Measurements from ENCODE around the gene TMEM186. TPM values are rescaled to one million over a fixed set of nuclear protein-coding genes. Genes with fewer than 3 reads are reported as not detected.

TMEM186 gene
- total and polyA plus RNA-seq, 2 of the 4 experiments (the other 2 are of a cell fraction) = 5.7 to 6.8 TPM

DNA sequence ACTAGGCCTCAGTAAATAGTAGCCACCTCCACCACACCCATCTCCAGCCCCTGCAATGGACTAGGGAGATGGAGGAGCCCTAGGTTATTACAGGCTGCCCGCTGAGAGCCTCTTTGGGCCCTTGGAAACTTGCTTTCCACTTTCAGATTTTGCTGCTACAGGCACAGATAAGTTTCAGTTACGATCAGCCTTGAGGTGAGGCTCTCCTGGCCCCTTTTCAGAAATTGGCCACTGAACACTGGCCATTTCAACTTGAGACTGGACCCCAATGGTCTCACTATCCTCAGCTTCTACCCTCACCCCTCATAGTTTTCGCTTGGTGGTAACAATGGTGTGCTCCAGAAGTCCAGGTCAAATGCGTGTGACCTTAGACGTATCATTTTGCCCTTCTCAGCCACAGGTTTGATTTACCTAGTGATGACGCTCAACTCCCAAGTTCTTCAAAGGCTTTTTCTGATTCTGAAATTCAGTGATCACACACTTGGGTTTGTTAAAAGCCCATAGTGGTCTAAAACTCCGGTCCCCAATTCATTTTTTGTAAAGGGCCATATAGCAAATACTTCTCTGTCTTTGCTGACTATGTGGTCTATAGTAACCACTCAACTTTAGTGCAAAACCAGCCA, 1.2 kb upstream of the TMEM186 start:
- H4K20me1 ChIP-seq (ENCODE audit: insufficient read depth, low read length) = peaks cover 40% of the 10 kb centered on the region
- peak overlapping the region; percentile 99 for H3K14ac ChIP-seq (replicated peaks; ENCODE audit: low read depth, low read length)
- H2AK5ac ChIP-seq (ENCODE audit: low read depth, low read length) = peak overlapping the region; percentile 80
- no peak overlapping the region for H2AFZ ChIP-seq (replicated peaks; ENCODE audit: low read length, poor library complexity)
- DNase-seq = no peak
- peak overlapping the region; percentile 90 for H2BK5ac ChIP-seq (ENCODE audit: low read depth, low read length, poor library complexity, severe bottlenecking)
- H3K9ac ChIP-seq (ENCODE audit: low read depth, low read length) = peak overlapping the region; percentile 90
- H2BK20ac ChIP-seq (ENCODE audit: low read depth, low read length) = no peak overlapping the region
- peaks cover 21 to 54% of the 10 kb centered on the region in 2 experiments for H3K79me1 ChIP-seq (ENCODE audit: low read depth in 1 of 2, low read length in 2 of 2)
- in situ Hi-C loops (cut with MboI; ENCODE audit: low sequenced_read_pairs) (no loop called here), intact Hi-C loops (cut with micrococcal nuclease) (loop anchor here (5.0 kb wide), 1 partner anchor 69 kb away; the partner anchor contains the start of gene CARHSP1), dilution Hi-C loops (cut with HindIII; ENCODE audit: low sequenced_read_pairs, unreplicated experiment) (no loop called here)
- POLR2A ChIA-PET (ENCODE audit: unreplicated experiment) = interaction anchor here (0.6 to 0.7 kb wide), 2 partner anchors 14 to 172 kb away, joined by 3 to 5 read pairs; no protein-coding TSS in a partner anchor
- H3K4me1 ChIP-seq (ENCODE audit: control insufficient read depth, insufficient read depth, low read length) = peaks cover 7% of the 10 kb centered on the region
- peak overlapping the region; percentile 93 for H3K4ac ChIP-seq (ENCODE audit: low read depth, low read length)
- peak overlapping the region; percentile 16; the same call in 1 of the 3 replicates for H2BK15ac ChIP-seq (ENCODE audit: low read depth, low read length)
- H3K4me3 ChIP-seq (ENCODE audit: insufficient read depth, low read depth, low read length) = peak overlapping the region; percentile 78
- H4K8ac ChIP-seq (ENCODE audit: low read depth in 2 of 2, low read length in 2 of 2) = peak overlapping the region; percentile 89 to 96
- peak overlapping the region; percentile 80 for H4K5ac ChIP-seq (ENCODE audit: low read depth, low read length)
- no peaks in the 10 kb centered on the region for H3K9me3 ChIP-seq (ENCODE audit: control insufficient read depth, insufficient read depth, low read length)
- peak overlapping the region; percentile 97 for H3K4me2 ChIP-seq (ENCODE audit: low read depth, low read length)
- 0 out of 2 replicates have a peak overlapping the region, but pooled peaks have one; percentile 8 for H2BK120ac ChIP-seq (ENCODE audit: low read depth, low read length)
- CTCF ChIA-PET = no interaction called here
- TF ChIP-seq MAZ (IDR thresholded peaks at IDR 0.05; ENCODE audit: borderline replicate concordance, low read depth, low read length) (no peak), SMC3 (IDR thresholded peaks at IDR 0.05; ENCODE audit: low read depth, low read length) (no peak), POLR2A (IDR thresholded peaks at IDR 0.05; ENCODE audit: low read depth, low read length) (no peak), NFE2L2 (IDR thresholded peaks at IDR 0.05; ENCODE audit: low read depth, low read length) (no peak), BHLHE40 (IDR thresholded peaks at IDR 0.05; ENCODE audit: low read depth, low read length) (no peak), CHD1 (IDR thresholded peaks at IDR 0.05; ENCODE audit: low read depth, low read length) (0 out of 2 replicates have a peak, but pooled peaks have one; percentile 20)
- H3K27me3 ChIP-seq (ENCODE audit: control insufficient read depth, insufficient read depth, low read length) = no peaks in the 10 kb centered on the region
- H4K91ac ChIP-seq (ENCODE audit: insufficient read depth, low read depth, low read length) = peak overlapping the region; percentile 95
- H3K23ac ChIP-seq (ENCODE audit: low read depth, low read length) = peak overlapping the region; percentile 90
- BruUV-seq (replicated peaks) = no TSS peak
- H3K9me1 ChIP-seq (ENCODE audit: insufficient read depth, low read length) = peaks cover 8% of the 10 kb centered on the region
- H3K56ac ChIP-seq (ENCODE audit: extremely low read depth, insufficient read depth, low read length) = peak overlapping the region; percentile 68; the same call in 1 of the 2 replicates
- H3K27ac ChIP-seq (ENCODE audit: insufficient read depth, low read length) = peak overlapping the region; percentile 93
- peak overlapping the region; percentile 100 for H2AK9ac ChIP-seq (replicated peaks; ENCODE audit: low read depth, low read length, poor library complexity)
- ATAC-seq (ENCODE audit: low read depth) = no peak
- peak overlapping the region; percentile 25; the same call in 1 of the 2 replicates for H3K18ac ChIP-seq (ENCODE audit: low read depth, low read length)
- 69% methylated on average over 5 of the region's 7 CpGs; no CpG with 5 or more reads in 1 of the 2 experiments for WGBS, 2 experiments (ENCODE audit: extremely low coverage in 2 of 2, insufficient read length in 1 of 2)
- peaks cover 18% of the 10 kb centered on the region for H3K36me3 ChIP-seq (ENCODE audit: control insufficient read depth, insufficient read depth, low read length)
